HUES6 (cell line): Measurements from ENCODE around the gene FLRT1.

Experiments used
- H3K27ac ChIP-seq: 2 replicates; pipeline ENCODE4 v1.7.0; 2013; ENCODE audit warnings: low read depth, mild to moderate bottlenecking, low read length, inconsistent platforms
- H3K27me3 ChIP-seq: 2 replicates; pipeline ENCODE4 v1.6.1; 2013; ENCODE audit warnings: low read length; ENCODE audit not compliant: control insufficient read depth, insufficient read depth
- H3K36me3 ChIP-seq: 2 replicates; pipeline ENCODE4 v1.6.1; 2013; ENCODE audit warnings: low read length; ENCODE audit not compliant: control insufficient read depth, insufficient read depth
- H3K4me1 ChIP-seq: 2 replicates; pipeline ENCODE4 v1.6.1; 2013; ENCODE audit warnings: low read length; ENCODE audit not compliant: control insufficient read depth, insufficient read depth
- H3K4me3 ChIP-seq: 2 replicates; pipeline ENCODE4 v1.5.1; 2013; ENCODE audit warnings: low read depth, low read length
- H3K9ac ChIP-seq: one replicate; pipeline ENCODE4 v1.6.1; 2013; ENCODE audit warnings: mild to moderate bottlenecking, low read length
- H3K9me3 ChIP-seq: 2 replicates; pipeline ENCODE4 v1.6.1; 2013; ENCODE audit warnings: low read depth, low read length; ENCODE audit not compliant: control insufficient read depth, insufficient read depth

Gene FLRT1

GRCh38 chr11:64049509-64049908 is 13.8 kb downstream of the FLRT1 start:
- Histone ChIP-seq H3K9ac (no peak overlapping the region), H3K9me3 (no peaks in the 10 kb centered on the region), H3K4me3 (no peak overlapping the region), H3K4me1 (peaks cover 23% of the 10 kb centered on the region), H3K27ac (no peak overlapping the region), H3K36me3 (no peaks in the 10 kb centered on the region), H3K27me3 (peaks cover 80% of the 10 kb centered on the region)

DNA sequence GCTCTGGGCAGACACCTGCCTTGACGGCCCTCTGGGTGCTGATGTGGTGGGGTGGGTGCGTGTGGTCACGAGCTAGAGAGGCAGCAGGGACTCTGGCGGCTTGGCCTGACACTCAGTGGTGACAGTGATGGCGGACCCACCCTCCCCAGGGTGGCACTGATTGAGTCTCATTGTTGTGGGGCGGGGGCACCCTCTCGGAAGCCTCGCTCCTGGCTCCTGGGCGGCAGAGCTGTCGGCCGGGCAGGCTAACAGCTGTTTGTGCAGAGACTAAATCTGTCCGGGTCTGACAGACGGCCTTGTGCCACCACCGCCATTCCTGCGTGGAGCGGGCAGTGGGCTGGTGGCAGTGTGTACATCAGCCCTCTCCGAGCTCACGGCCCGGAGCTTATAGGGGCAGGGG is 15.6 kb downstream of the FLRT1 start:
- H3K27me3 ChIP-seq: peaks cover 80% of the 10 kb centered on the region
- H3K36me3 ChIP-seq: no peaks in the 10 kb centered on the region
- H3K9ac ChIP-seq: no peak overlapping the region
- no peak overlapping the region for H3K4me3 ChIP-seq
- H3K4me1 ChIP-seq: peaks cover 37% of the 10 kb centered on the region
- no peaks in the 10 kb centered on the region for H3K9me3 ChIP-seq
- H3K27ac ChIP-seq: no peak overlapping the region

DNA sequence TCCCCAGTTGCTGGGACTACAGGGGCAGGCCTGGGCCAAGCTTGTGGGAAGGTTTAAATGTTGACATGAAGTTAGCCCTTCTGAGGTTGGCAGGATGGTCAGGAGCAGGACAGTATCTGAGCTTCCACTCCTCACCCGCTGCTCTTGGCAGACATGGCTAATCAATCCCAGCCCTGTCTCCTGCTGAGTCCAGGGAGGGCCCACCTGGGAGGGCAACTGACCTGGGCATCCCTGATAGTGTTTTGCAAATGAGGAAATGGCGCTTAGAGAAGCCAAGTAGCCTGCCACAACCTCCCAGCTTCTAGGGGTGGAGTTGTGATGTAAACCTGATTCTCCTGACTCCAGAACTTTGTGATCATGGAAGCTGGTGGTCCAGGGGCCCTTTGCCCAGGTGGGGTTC is 16.7 kb downstream of the FLRT1 start:
- Histone ChIP-seq H3K27me3 (peaks cover 80% of the 10 kb centered on the region), H3K4me1 (peaks cover 37% of the 10 kb centered on the region), H3K27ac (no peak overlapping the region), H3K4me3 (no peak overlapping the region), H3K9ac (no peak overlapping the region), H3K36me3 (no peaks in the 10 kb centered on the region), H3K9me3 (no peaks in the 10 kb centered on the region)

DNA sequence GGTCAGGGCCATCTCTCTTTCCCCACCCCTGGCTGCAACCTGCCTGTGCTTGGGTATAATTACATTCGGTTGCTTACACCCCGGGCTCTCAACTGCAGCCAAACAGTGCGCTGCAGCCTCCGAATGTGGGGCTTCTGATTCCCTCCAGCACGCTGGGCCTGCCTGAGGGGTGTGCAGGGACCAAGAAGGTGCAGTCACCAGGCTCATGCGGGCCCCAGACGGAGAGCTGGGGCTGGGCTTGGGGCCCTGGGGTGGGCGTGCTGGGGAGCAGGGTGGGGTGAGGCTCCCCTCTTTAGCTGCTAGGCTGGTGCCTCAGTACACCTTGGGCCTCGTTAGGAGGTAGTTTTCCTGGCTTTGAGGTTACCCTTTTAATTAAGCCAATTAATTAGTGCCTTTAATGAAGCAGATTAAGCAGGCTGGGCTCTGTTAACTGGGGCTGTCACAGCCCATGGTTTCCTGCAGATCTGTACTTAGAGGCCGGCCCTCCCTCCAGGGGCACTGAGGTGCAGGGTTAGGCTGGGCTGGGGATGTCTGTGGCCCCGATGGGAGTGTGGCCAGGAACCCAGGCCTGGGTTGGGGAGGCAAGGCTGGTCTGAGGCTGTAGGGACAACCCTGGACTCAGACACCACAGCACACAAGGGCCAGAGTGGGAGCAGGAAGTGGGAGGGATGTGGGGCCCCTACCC is 17.3 kb downstream of the FLRT1 start:
- Histone ChIP-seq H3K36me3 (no peaks in the 10 kb centered on the region), H3K27ac (no peak overlapping the region), H3K4me1 (peaks cover 37% of the 10 kb centered on the region), H3K9ac (no peak overlapping the region), H3K27me3 (peaks cover 83% of the 10 kb centered on the region), H3K4me3 (no peak overlapping the region), H3K9me3 (no peaks in the 10 kb centered on the region)

- Histone ChIP-seq H3K4me1 (peaks cover 37% of the 10 kb centered on the region), H3K9ac (no peak overlapping the region), H3K36me3 (no peaks in the 10 kb centered on the region), H3K27me3 (peaks cover 83% of the 10 kb centered on the region), H3K9me3 (no peaks in the 10 kb centered on the region), H3K4me3 (no peak overlapping the region), H3K27ac (no peak overlapping the region)
Observed at GRCh38 chr11:64053699-64054098, 18.0 kb downstream of the FLRT1 start.

- Histone ChIP-seq H3K36me3 (no peaks in the 10 kb centered on the region), H3K4me1 (peaks cover 39% of the 10 kb centered on the region), H3K9me3 (no peaks in the 10 kb centered on the region), H3K27ac (no peak overlapping the region), H3K27me3 (peaks cover 86% of the 10 kb centered on the region), H3K4me3 (no peak overlapping the region), H3K9ac (no peak overlapping the region)
Observed at GRCh38 chr11:64055077-64055476, 19.3 kb downstream of the FLRT1 start.

- Histone ChIP-seq H3K27ac (no peak overlapping the region), H3K4me1 (peaks cover 44% of the 10 kb centered on the region), H3K9me3 (no peaks in the 10 kb centered on the region), H3K36me3 (no peaks in the 10 kb centered on the region), H3K27me3 (peaks cover 87% of the 10 kb centered on the region), H3K9ac (no peak overlapping the region), H3K4me3 (no peak overlapping the region)
Observed at GRCh38 chr11:64056213-64056785, 20.6 kb downstream of the FLRT1 start.

GRCh38 chr11:64056861-64057260 is 21.1 kb downstream of the FLRT1 start:
- Histone ChIP-seq H3K36me3 (no peaks in the 10 kb centered on the region), H3K4me3 (no peak overlapping the region), H3K9me3 (no peaks in the 10 kb centered on the region), H3K27ac (no peak overlapping the region), H3K4me1 (peaks cover 44% of the 10 kb centered on the region), H3K27me3 (peaks cover 89% of the 10 kb centered on the region), H3K9ac (no peak overlapping the region)

DNA sequence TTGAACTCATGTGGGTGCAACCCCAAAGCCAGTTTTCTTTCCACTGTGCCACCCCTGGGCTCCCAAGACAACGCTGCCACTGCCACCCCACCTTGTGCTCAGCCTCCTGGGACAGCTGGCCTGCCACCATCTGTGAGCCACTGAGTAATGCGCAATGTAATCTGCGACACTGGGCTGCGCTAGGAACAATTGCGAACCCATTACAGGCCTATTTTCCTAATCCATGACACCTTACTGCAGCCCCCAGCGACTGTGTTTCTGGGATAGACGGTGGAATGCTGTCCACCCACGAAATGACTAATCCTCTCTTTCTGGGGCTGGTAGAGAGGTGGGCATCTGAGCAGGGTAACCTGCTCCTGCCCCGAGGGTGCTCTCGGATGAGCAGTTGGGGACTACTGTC is 22.2 kb downstream of the FLRT1 start:
- no peak overlapping the region for H3K4me3 ChIP-seq
- H3K27me3 ChIP-seq: peaks cover 93% of the 10 kb centered on the region
- peaks cover 36% of the 10 kb centered on the region for H3K4me1 ChIP-seq
- H3K9ac ChIP-seq: no peak overlapping the region
- no peak overlapping the region for H3K27ac ChIP-seq
- H3K36me3 ChIP-seq: no peaks in the 10 kb centered on the region
- no peaks in the 10 kb centered on the region for H3K9me3 ChIP-seq

- H3K9ac ChIP-seq: no peak overlapping the region
- no peaks in the 10 kb centered on the region for H3K9me3 ChIP-seq
- no peaks in the 10 kb centered on the region for H3K36me3 ChIP-seq
- H3K27me3 ChIP-seq: peaks cover 95% of the 10 kb centered on the region
- no peak overlapping the region for H3K4me3 ChIP-seq
- no peak overlapping the region for H3K27ac ChIP-seq
- H3K4me1 ChIP-seq: peaks cover 30% of the 10 kb centered on the region
Observed at GRCh38 chr11:64058494-64058893, 22.8 kb downstream of the FLRT1 start.

GRCh38 chr11:64059339-64060140 is 23.8 kb downstream of the FLRT1 start:
- H3K27me3 ChIP-seq: peaks cover 98% of the 10 kb centered on the region
- H3K4me3 ChIP-seq: no peak overlapping the region
- peaks cover 20% of the 10 kb centered on the region for H3K4me1 ChIP-seq
- no peaks in the 10 kb centered on the region for H3K9me3 ChIP-seq
- no peaks in the 10 kb centered on the region for H3K36me3 ChIP-seq
- no peak overlapping the region for H3K9ac ChIP-seq
- no peak overlapping the region for H3K27ac ChIP-seq
